Activated B cell treated with CpG ODN at 0.5 μM for 24 hours (primary cell): Measurements from ENCODE around the gene LHFPL2. TPM values are rescaled to one million over a fixed set of nuclear protein-coding genes. Genes with fewer than 3 reads are reported as not detected.

Source experiments
- ATAC-seq: fragments of 200-7000 bp; cut with Tn5 transposase; one replicate; pipeline ENCODE4 v1.10.0; 2021; ENCODE audit warnings: low read depth, mild to moderate bottlenecking, moderate library complexity
- CTCF ChIA-PET: fragments of 350-600 bp; sonication (Branson Sonifier 250); formaldehyde crosslinking; loops from one replicate; lab custom pipeline; 2021; ENCODE audit warnings: antibody characterized with exemption; lab: Charles Lee
- POLR2A ChIA-PET: fragments of 350-600 bp; sonication (Branson Sonifier 250); formaldehyde crosslinking; loops from one replicate; lab custom pipeline; 2021; ENCODE audit warnings: antibody characterized with exemption; lab: Charles Lee
- DNase-seq: peaks from one replicate; pipeline ENCODE4 v3.0.0; 2022
- H3K27ac Mint-ChIP-seq: one replicate; pipeline ENCODE4 v1.8.0; 2020; ENCODE audit warnings: mixed read lengths
- H3K27me3 Mint-ChIP-seq: one replicate; pipeline ENCODE4 v1.8.0; 2021; ENCODE audit warnings: mixed read lengths
- H3K36me3 Mint-ChIP-seq: one replicate; pipeline ENCODE4 v1.8.0; 2021; ENCODE audit warnings: low read depth, mixed read lengths
- H3K4me1 Mint-ChIP-seq: one replicate; pipeline ENCODE4 v1.8.0; 2021; ENCODE audit warnings: mixed read lengths
- H3K4me3 Mint-ChIP-seq: one replicate; pipeline ENCODE4 v1.8.0; 2020; ENCODE audit warnings: mild to moderate bottlenecking, mixed read lengths
- H3K9me3 Mint-ChIP-seq: one replicate; pipeline ENCODE4 v1.8.0; 2020; ENCODE audit warnings: mixed read lengths
- intact Hi-C: fragments of 100-400 bp; cut with micrococcal nuclease; formaldehyde crosslinking; loops from one replicate; pipeline ENCODE4 v1.15.1; 2024
- total RNA-seq: library from RNA; stranded (reverse); gene quantifications from 2 replicates; pipeline ENCODE4 v1.2.3, GENCODE V29; 2022
- TF ChIP-seq, protein P1 (sequence below): fragments of 200-600 bp; IDR thresholded peaks from one replicate; pipeline ENCODE4 v1.8.0; 2022; ENCODE audit warnings: antibody characterized with exemption, mild to moderate bottlenecking

LHFPL2 gene
- total RNA-seq, 1 donor from 2014 or later: 12.0 TPM

DNA sequence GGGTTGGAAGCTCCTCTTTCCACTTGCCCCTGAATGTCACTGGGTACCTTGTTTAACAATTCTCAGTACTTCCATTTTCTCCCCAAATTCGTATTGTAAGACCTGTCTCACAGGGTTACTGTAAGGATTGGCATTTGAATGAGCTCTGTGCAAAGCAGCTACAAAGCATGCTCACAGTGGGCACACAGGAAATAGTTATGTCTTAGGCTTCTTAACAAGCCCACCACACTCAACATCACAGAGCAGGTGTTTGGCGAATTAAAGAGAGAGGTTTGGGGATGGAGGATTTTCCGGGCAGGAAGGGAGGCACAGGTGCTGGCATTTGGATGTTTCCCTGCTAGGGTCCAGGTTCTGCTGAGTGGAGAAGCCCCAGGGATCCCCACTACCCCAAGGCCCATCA, 17.0 kb upstream of the LHFPL2 start:
- intact Hi-C loops: no loop called here
- no peak overlapping the region for H3K4me3 Mint-ChIP-seq
- no peak for DNase-seq
- peaks cover 4% of the 10 kb centered on the region for H3K4me1 Mint-ChIP-seq
- H3K36me3 Mint-ChIP-seq: no peaks in the 10 kb centered on the region
- H3K27me3 Mint-ChIP-seq: no peaks in the 10 kb centered on the region
- ChIA-PET CTCF (no interaction called here), POLR2A (no interaction called here)
- TF ChIP-seq, protein P1, sequence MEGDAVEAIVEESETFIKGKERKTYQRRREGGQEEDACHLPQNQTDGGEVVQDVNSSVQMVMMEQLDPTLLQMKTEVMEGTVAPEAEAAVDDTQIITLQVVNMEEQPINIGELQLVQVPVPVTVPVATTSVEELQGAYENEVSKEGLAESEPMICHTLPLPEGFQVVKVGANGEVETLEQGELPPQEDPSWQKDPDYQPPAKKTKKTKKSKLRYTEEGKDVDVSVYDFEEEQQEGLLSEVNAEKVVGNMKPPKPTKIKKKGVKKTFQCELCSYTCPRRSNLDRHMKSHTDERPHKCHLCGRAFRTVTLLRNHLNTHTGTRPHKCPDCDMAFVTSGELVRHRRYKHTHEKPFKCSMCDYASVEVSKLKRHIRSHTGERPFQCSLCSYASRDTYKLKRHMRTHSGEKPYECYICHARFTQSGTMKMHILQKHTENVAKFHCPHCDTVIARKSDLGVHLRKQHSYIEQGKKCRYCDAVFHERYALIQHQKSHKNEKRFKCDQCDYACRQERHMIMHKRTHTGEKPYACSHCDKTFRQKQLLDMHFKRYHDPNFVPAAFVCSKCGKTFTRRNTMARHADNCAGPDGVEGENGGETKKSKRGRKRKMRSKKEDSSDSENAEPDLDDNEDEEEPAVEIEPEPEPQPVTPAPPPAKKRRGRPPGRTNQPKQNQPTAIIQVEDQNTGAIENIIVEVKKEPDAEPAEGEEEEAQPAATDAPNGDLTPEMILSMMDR: no peak
- ATAC-seq: no peak
- H3K27ac Mint-ChIP-seq: no peak overlapping the region
- peaks cover 2% of the 10 kb centered on the region for H3K9me3 Mint-ChIP-seq

DNA sequence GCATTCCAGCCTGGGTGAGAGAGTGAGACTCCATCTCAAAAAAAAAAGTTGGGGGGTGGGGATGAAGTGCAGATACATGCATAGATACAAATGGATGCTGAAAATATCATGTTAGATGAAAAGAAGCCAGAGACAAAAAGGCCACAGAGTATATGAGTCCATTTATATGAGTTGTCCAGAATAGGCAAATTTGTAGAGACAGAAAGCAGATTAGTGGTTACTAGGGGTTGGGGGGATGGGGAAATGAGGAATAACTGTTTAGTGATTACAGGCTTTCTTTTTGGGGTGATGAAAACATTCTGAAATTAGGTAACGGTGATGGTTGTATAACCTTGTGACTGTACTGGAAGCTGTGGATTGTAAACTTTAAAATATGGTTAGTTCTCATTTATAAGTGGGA, 13.8 kb upstream of the LHFPL2 start:
- TF ChIP-seq, protein P1: no peak
- ChIA-PET CTCF (interaction anchor here (0.7 kb wide), 1 partner anchor 9 kb away, joined by 3 read pairs; no protein-coding TSS in a partner anchor), POLR2A (interaction anchor here (1.2 kb wide), 1 partner anchor 19 kb away, joined by 4 read pairs; no protein-coding TSS in a partner anchor)
- DNase-seq (no peak), ATAC-seq (no peak)
- intact Hi-C loops: no loop called here
- Mint-ChIP-seq H3K36me3 (no peaks in the 10 kb centered on the region), H3K4me1 (no peaks in the 10 kb centered on the region), H3K27me3 (no peaks in the 10 kb centered on the region), H3K4me3 (no peak overlapping the region), H3K9me3 (no peaks in the 10 kb centered on the region), H3K27ac (no peak overlapping the region)

DNA sequence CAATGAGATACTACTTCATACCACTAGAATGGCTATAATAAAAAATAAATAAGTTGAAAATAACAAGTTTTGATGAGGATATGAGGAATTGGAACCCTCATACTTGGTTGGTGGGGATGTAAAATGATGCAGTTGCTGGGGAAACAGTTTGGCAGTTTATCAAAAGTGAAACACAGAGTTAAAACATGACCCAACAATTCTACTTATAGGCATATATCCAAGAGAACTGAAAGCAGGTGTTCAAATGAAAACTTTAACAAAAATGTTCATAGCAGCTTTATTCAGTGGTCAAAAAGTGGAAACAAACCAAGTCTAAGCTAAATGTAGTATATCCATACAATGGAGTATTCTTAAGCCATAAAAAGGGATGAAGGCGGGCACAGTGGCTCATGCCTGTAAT, 13.1 kb upstream of the LHFPL2 start:
- Mint-ChIP-seq H3K36me3 (no peaks in the 10 kb centered on the region), H3K27me3 (no peaks in the 10 kb centered on the region), H3K27ac (no peak overlapping the region), H3K4me3 (no peak overlapping the region), H3K9me3 (no peaks in the 10 kb centered on the region), H3K4me1 (no peaks in the 10 kb centered on the region)
- TF ChIP-seq, protein P1: no peak
- CTCF ChIA-PET: no interaction called here
- ATAC-seq: no peak
- intact Hi-C loops: no loop called here
- DNase-seq: no peak
- POLR2A ChIA-PET: interaction anchor here (0.6 to 1.2 kb wide), 2 partner anchors 9 to 19 kb away, joined by 4 read pairs; no protein-coding TSS in a partner anchor

DNA sequence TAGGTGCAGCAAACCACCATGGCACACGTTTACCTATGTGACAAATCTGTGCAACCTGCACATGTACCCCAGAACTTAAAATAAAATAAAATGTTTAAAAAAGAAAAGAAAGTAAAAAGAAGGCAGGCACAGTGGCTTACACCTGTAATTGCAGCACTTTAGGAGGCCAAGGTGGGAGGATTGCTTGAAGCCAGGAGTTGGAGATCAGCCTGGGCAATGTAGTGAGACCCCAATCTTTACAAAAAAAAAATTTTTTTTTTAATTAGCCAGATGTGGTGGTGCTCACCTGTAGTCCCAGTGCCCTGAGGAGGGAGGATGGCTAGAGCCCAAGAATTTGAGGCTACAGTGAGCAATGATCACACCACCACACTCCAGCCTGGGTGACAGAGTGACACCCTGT, 12.5 kb upstream of the LHFPL2 start:
- Mint-ChIP-seq H3K27ac (no peak overlapping the region), H3K4me3 (no peak overlapping the region), H3K4me1 (no peaks in the 10 kb centered on the region), H3K27me3 (no peaks in the 10 kb centered on the region), H3K36me3 (no peaks in the 10 kb centered on the region), H3K9me3 (no peaks in the 10 kb centered on the region)
- CTCF ChIA-PET: no interaction called here
- DNase-seq (no peak), ATAC-seq (no peak)
- TF ChIP-seq, protein P1: no peak
- intact Hi-C loops: no loop called here
- POLR2A ChIA-PET: no interaction called here

DNA sequence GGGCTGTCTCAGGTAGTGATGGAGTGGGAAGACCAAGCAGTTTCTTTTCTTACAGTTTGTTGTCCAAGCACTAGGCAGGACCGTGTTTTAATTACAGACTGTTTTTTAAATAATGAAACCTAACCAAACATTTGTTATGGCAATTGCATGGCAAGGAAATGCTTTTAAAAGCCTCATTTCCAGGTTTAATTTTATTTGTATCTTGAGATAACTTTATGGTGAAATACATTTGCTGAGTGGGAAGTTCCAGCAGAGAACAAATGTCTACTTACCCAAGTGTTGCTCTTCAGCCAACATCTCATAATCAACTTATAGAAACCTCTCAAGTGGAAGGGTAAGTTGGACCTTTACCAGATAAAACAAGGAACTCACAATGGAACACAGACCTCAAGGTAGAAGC, 11.8 kb upstream of the LHFPL2 start:
- Mint-ChIP-seq H3K27ac (no peak overlapping the region), H3K27me3 (no peaks in the 10 kb centered on the region), H3K4me3 (no peak overlapping the region), H3K36me3 (no peaks in the 10 kb centered on the region), H3K9me3 (no peaks in the 10 kb centered on the region), H3K4me1 (no peaks in the 10 kb centered on the region)
- intact Hi-C loops: no loop called here
- ChIA-PET POLR2A (no interaction called here), CTCF (no interaction called here)
- TF ChIP-seq, protein P1: no peak
- DNase-seq (no peak), ATAC-seq (no peak)
